Measurements from ENCODE around the gene INA.

INA gene

GRCh38 chr10:103334567-103334966 is 57.6 kb downstream of the INA start:
- no peak for DNase-seq (ENCODE audit: low spot score)
- no peak for TF ChIP-seq CTCF (IDR thresholded peaks at IDR 0.05; ENCODE audit: extremely low read depth, insufficient read depth, missing control alignments)
- in situ Hi-C loops (cut with MboI; ENCODE audit: low pct_unique_long_range_greater_than_20kb, low sequenced_read_pairs, unreplicated experiment) = no loop called here

DNA sequence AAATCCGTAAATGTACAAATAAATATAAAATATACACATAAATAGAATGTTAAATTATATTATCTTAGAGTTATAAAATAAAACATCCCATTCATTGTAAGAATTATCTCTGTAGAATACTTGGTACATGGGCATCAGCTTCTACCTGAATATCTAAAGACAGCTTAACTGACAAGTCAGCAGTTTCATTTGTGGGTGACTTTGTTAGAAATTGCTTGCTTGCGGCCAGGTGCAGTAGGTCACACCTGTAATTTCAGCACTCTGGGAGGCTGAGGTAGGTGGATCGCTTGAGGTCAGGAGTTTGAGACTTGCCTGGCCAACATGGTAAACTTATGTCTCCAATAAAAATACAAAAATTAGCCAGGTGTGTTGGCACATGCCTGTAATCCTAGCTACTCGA is 59.4 kb downstream of the INA start:
- in situ Hi-C loops (cut with MboI; ENCODE audit: low pct_unique_long_range_greater_than_20kb, low sequenced_read_pairs, unreplicated experiment) = no loop called here
- no peak for DNase-seq (ENCODE audit: low spot score)
- no peak for TF ChIP-seq CTCF (IDR thresholded peaks at IDR 0.05; ENCODE audit: extremely low read depth, insufficient read depth, missing control alignments)
